NCI-H748 (cell line): ENCODE results near the gene PGAP1.

Experiments used
- DNase-seq: peaks from one replicate; lab custom pipeline; 2025; ENCODE audit not compliant: unreplicated experiment; lab: John Stamatoyannopoulos, UW

The PGAP1 gene

DNA sequence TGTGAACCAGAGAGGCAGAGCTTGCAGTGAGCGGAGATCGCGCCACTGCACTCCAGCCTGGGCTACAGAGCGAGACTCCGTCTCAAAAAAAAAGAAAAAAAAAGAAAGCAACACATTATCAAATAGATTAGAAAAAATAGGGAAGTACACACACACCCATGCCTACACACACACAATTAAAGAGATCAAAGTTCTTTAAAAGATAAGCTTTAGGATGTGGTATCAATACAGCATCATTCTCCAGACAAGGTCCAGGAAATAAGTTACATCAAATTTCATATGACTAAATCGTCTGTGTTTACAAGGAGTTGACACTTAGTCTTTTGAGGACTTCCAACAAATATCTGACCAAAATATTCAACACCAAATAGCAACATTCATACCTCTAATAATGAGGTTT is 25.7 kb downstream of the PGAP1 start:
- DNase-seq, result no peak

DNA sequence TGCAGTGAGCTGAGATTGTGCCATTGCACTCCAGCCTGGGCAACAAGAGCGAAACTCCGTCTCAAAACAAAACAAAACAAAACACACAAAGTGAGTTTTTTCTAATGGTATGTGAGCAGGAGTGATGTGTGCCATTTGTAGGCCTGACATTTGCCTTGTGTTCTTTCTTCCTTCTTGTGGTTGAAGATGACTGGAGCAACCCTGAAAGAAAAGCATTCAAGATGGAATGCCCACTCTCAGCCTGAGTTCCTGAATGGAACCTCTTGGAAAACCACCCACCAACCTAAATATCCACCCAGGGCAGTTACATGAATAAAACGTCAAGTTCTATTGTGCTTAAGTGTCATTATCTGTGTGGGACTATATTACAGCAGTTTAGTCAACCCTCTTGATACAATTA is 26.5 kb downstream of the PGAP1 start:
- no peak for DNase-seq

DNA sequence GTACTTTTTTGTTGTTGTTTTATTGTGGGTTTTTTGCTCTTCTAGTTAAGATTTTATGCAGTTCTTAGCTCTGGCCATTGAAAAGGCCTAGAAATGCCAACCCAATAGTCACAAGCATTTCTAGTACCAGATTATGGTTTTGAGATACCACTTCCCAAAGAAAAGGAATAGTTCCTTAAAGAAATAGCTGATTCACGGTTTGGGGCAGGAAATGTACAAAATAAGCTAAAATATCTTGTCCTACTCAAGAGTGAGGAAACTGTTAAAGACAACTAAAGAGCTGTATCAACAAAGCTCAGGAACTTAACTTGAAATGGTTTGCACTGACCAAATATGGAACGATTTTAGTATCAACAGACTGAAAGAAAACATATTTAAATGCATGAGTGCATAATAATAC is 35.4 kb downstream of the PGAP1 start:
- DNase-seq, result no peak

DNA sequence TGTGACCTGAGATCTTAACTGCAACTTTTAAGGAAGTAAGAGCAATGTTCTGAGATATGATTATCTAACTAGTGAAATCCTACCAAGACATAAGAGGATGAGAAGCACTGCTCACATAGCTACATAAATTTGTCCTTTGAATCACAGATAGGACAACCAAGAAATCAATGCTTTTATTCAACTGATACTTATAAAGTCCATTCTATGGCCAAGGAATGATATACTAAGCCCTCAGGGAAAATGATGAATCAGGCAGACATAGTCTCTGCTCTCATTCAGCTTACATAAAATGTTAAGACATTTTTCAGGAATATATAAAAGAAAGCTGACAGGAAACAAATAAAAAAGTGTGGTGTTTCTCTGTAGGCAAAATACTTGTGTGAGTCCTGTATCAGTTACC is 39.1 kb downstream of the PGAP1 start:
- no peak for DNase-seq

DNA sequence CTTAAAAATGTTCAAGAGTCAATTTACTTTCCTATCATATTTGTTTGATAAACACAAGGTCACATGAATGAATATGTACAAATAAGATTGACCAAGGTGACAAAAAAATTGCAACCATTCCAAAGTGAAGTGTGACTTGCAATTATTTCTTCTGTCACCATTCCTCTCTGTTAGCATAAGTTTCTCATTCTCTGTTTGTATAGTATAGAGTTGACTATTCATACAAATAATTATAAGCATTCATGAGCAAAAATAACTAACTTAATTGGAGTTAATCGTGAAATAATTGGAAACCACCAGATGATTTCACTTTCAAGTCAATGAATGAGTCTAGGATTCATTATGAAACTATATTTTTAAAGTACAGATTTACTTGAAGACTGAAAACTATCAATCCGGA is 42.1 kb downstream of the PGAP1 start:
- no peak for DNase-seq

DNA sequence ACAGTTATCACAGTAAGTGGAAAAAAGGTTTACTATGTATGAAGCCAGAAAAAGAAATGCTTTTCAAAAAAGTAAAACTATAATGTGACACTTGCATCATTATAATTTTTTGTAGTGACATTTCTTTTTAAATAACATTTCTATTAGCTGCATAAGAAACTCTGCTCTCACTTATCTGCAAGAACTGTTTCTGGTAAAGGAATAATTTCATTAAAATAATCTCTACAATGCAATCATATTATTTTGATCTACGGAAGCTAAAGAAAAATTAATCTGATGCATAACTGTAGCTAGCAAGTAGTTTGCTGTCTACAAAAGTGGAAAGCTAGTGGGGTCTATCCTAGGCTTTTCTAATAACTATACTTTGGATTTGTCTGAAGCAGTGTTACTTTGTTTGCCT is 50.1 kb downstream of the PGAP1 start:
- DNase-seq, result no peak

DNA sequence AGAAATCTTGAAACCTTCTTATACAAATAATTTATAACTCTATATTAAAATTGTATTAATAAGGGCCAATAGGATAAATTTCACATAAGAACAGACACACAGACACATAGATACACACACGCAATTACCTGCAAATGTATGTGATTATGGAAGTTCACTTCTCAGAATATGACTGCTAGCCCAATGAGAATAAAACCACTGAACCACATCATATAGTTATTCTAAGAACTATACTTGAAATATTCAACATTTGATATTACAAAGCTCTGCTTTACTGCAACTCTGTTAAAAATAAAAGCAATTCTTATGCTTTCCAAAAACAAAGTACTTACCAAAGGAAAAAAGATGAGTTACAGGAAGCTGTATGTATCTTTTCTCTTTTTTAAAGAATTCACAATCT is 51.1 kb downstream of the PGAP1 start:
- DNase-seq, result no peak

DNA sequence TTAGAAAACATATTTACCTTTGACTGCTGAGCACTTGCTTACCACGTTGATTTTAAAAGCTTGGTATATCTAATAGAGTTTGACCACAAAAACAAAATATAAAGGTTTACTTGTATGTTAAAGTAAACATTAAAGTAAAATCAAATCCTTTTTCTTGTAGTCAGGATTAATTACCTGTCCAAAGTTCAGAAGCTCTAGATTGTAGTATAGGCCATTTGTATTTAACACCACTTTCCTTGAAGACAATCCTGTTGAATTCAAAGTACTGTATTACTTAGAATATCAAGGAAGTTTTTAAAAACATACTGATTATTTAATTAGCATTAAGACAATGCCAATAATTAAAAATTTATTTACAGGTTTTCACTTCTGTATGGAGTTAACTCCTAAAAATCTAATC is 53.0 kb downstream of the PGAP1 start:
- DNase-seq, result no peak

DNA sequence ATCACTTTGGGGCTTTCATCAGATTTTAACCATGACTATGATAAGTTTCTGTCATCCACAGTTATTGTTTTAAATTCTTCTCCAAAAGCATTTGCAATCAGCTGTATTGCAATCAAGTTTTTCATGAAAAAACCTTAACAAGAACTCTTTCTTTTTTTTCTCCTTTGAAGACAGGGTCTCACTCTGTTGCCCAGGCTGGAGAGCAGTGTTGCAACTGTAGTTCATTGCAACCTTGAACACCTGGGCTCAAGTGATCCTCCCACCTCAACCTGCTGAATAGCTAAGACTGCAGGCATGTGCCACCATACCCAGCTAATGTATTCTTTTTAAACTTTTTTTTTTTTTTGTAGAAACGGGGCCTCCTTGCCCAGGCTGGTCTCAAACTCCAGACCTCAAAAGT is 71.9 kb downstream of the PGAP1 start:
- DNase-seq, result no peak

DNA sequence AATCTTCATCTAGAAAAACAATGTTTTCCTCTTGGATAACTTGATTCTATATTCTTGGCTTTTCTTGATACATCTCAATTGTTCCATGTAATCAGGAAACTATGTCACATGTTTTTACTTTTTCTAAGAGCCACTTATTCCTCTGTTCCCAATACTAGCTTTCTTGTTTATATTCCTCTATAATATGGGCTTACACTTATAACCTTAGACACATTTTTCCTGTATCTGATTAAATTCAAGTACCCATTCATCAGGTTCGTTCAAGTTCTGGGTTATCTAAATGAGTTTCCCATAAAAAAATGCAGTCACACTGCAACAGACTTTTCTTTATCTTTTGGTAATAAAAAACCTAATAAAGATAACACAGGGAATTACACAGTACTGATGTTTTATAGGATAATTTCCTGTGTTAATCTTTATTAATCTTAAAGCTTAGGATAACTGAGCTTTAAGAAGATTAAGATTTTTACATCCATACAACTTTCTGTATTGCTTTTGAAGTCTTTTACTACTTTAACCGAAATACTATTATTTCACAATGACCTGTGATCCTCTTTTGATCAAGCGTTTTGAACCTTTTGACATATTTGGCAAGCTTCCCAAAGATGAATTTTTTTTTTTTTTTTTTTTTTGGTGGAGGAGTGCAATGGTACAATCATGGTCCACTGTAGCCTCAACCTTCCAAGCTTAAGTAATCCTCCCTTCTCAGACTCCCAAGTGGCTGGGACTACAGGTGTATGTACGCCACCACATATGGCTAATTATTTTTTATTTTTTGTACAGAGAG is 73.0 kb downstream of the PGAP1 start:
- no peak for DNase-seq

DNA sequence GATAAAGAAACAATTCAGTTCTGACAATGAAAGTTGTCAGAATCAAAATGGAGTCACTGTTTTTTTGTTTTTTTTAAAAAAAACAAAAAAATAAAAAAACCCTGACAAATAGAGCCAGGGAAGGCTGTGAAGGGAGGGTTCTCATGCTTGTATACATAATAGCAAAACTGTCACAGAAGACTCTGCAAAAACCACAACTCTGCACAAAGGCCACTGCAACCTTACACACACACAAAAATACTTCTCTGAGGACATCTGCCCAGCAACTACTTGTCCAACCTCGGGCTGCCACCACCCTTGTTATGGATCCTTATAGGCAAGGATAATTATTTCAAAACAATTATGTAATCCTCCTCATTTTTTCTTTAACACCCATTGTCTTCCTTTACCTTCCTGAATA is 75.4 kb downstream of the PGAP1 start:
- no peak for DNase-seq

DNA sequence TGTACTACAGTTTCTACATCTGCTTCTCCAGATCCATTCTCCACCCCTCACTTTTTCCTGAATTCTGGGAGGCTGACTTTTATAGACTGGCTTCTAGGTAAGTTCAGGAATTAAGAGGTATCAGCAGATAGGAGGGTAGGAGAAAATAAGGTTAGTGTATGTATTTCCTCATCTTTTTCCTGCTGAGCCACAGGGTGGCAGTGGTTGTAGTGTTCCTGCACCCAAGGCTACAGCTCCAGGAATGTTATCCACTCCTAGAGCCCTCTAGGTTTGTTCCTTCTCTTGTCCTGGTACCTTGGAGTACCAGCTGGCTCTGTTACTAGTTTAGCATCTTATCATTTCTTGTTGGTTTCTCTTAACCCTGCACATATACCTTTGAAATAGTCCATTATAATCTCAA is 76.6 kb downstream of the PGAP1 start:
- DNase-seq, result no peak

DNA sequence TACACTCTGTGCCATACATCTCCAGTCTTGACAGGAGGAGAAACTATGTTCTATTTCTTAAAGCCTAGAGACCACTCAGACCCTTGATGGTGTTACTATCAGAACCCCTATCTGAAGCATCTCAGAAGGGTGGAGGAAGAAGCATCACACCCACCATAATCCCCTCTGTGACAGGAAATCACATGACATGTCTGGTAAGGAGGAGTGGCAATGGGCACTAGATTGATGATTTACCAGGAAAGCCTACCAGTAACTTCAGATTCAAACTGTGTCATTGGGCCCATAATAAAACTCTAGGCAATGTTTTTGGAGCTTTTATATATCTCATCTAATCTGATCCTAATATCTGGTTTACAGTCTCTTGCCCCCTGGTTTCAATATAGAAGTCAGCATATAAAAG is 80.2 kb downstream of the PGAP1 start:
- no peak for DNase-seq

DNA sequence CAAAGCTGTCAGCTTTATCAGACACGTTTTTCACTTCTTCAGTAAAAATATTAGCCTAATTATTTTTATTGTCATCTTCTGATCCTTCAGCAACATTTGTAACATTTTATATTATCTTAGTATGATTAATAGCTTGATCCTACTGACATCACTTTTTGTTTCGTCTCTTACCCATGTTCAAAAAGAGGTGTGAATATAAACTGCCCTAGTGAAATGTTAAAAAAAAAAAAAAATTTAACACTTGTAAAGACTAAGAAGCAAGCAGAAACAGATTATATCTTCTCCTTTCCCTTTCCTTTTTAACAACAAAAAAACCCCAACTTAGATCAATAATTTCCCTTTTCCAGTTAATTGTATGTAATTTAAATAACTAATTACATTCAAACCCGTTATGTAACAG is 81.1 kb downstream of the PGAP1 start:
- no peak for DNase-seq

DNA sequence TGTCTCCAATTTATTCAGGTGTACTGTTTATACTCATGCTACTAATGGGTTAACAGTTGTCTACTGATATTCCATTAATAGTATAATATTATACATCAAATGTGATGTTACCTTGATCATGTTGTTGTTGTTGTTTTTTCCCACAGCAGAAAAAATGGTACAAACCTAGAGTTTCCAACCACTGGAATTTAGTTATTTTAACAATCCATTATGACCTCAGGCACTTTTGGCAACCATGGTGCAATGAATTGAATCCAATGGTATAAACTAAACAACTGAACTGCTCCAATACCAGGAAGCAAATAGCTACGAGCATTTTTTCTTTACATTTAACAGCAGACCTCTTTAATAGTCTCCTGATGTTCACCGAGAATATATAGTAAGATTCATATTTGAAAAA is 86.3 kb downstream of the PGAP1 start:
- no peak for DNase-seq

DNA sequence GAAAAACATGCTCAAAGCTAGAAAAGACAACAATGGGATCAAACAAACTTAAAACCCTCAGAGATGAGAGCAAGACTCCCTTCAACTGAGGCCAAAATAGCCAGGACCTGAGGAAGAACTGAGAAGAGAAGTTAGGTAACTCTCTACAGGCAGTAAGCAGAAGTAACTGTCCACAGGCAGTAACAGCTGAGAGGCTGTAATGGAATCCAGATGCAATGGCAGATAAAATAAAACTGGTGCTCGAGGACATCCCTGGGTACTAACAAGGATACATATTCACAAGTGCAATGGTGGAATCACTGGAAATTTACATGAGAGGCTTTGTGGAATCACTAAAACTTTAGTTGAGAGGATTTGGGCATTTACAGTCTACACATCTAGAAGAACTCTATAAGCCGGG is 86.9 kb downstream of the PGAP1 start:
- no peak for DNase-seq

DNA sequence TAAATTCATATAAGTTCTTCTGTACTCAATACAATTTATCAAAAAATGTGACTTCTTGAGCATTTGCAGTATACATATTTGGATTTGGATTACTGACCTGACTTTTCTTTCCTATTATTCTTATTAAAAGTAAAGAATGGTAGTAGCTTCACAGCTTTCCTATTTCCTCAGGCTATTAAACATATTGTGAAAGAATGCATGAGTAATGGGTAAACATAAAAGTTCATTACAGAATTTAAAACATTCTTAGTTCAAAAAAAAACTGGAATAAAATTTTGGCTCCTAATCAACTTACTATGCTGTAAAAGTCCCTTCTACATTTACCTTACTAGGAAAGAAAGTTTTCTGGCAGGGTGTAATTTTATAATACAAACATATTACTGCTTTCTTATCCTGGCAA is 90.1 kb downstream of the PGAP1 start:
- no peak for DNase-seq

DNA sequence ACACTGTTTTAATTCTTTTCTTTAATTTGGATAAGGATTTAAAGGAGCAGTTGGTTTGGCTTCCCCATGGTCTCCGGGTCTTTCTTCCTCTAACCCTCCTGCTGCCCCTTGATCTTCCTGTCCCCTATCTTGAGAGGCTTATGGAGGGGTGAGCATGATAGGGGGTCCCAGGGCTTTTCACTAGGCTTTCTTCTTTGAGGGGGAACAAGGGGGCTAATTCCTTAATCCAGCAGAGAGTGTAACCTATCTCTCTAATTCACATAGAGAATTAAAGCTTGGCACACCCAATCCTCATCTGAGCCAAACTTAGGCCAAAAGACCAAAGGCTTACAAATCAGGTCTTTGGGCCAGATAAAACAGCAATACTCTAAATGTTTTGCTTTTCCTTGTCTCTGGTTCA is 95.8 kb downstream of the PGAP1 start:
- DNase-seq, result no peak

DNA sequence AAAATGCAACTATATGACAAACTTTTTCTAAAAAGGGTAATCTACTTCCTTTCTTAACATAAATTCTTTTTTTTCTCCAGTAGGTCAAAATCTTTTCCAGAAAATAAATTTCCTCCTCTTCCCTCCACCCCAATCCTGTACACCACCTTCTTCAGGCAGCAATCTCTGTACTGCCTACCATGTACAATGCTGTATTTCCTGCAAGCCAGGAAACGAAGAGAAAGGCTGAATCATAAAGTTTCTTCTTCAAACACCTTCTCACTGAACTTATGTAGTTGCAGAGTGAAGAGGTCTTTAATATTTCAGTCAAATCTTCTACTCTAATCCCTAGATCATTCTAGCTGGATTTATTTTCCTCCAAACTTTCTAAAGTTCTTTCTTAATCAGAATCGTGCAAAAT is 99.2 kb downstream of the PGAP1 start:
- no peak for DNase-seq

DNA sequence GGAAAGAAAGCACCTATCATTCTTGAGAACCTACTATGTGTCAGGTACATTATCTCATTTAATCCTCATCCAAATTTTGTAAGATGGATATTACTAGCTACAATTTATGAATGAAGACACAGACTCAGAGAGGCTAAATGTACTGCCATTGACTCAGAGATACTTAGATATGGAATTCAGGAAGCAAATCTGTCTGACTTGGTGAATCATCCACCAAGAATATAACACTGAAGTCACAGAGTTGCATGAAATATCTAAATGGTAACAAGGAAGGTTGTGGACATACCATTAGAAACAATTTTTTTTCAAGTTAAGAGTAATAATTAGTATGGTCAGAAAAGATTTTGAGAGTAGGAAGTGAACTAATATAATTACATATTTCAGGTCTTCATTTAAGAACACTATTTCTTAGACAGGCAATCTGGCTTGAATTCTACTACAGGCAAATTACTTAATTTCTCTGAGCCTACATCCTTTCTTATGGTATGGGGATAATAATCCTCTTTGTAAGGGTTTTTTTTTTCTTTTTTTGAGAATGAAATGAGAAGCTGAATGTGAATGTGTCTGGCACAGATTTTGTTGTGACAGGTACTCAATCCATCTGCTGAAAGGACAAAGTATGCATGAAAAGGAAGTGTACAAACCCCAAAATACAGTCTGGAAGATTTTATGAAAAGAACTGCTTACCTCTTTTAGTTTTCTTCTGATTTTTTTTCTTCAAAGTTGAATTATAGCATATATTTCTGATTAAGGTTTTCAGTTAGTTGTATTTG is 102.6 kb downstream of the PGAP1 start:
- DNase-seq, result no peak

DNA sequence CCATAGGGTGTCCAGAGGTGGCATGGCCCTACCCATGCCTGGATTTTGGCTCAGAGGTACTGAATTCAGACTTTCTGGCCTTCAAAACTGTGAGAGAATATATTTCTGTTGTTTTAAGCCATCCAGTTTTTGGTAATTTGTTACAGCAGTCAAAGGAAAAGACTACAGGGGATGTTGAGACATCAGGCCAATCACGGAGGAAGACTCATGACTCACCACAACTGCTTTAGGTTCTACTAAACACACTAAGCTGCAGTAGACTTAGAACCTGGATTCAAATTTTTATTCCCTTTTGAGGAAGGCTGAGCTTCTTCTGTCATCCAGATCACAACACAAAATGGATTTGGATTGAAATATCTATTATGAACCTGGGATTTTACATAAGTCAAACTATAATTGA is 105.3 kb downstream of the PGAP1 start:
- no peak for DNase-seq

DNA sequence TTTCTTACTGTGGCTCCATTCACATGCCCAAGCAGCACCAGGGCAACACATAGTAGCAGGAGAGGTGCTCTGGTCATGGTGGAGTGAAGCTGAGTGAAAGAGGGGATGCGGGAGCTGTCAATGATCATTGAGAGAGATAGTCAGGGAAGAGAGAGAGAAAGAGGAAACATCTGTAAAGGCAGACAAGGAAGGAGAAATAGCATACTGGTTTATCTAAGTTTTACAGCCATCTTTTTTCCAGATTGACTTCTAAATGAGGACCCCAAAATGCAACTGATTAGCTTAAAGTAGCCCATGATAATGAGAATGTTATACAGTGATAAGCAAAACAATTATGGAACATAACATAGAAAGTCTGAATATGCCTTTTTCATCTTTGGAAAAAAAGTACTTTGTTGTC is 117.2 kb downstream of the PGAP1 start, which contains the start of gene C2orf66:
C2orf66 (minus strand) TSS at position 96 of the 400 bp plus-strand sequence; CDS start at position 77, 19 bp downstream.
- DNase-seq, result no peak
